ENCODE measurements around the gene PIK3R6. TPM values are rescaled to one million over a fixed set of nuclear protein-coding genes. Genes with fewer than 3 reads are reported as not detected.

Gene PIK3R6
- polyA plus RNA-seq, 1 of the 3 experiments (the other 2 are of a cell fraction), result 0.03 TPM

GRCh38 chr17:8912084-8912981 lies 44.9 kb upstream of the PIK3R6 start:
- Histone ChIP-seq H3K79me2 (ENCODE audit: insufficient read depth) (no peaks in the 10 kb centered on the region), H3K4me2 (no peak overlapping the region), H3K4me1 (ENCODE audit: control insufficient read depth in 1 of 2, insufficient read depth in 2 of 2, low read depth in 1 of 2, low read length in 1 of 2) (no peaks in the 10 kb centered on the region), H3K27me3 (ENCODE audit: insufficient read depth) (peaks cover 71% of the 10 kb centered on the region), H3K27ac (ENCODE audit: low read depth in 2 of 2, low read length in 1 of 2) (no peak overlapping the region), H4K20me1 (ENCODE audit: insufficient read depth) (no peaks in the 10 kb centered on the region), H3K9me2 (no peaks in the 10 kb centered on the region), H2AFZ (ENCODE audit: low read depth) (no peak overlapping the region), H3K9ac (no peak overlapping the region), H3K4me3 (ENCODE audit: low read depth in 2 of 2, low read length in 1 of 2) (no peak overlapping the region), H3K9me3 (no peaks in the 10 kb centered on the region), H3F3A (replicated peaks; ENCODE audit: insufficient read depth) (no peaks in the 10 kb centered on the region), H3K36me3 (replicated peaks in 1 of 2; ENCODE audit: control insufficient read depth in 1 of 2, insufficient read depth in 2 of 2, low read length in 1 of 2) (no peaks in the 10 kb centered on the region)
- DNase-seq, result no peak
- POLR2A ChIA-PET, result no interaction called here
- WGBS (ENCODE audit: low lambda C conversion rate), result 10% methylated on average over 15 of the region's 18 CpGs
- no peak for TF ChIP-seq ZBTB33 (IDR thresholded peaks at IDR 0.05; ENCODE audit: borderline replicate concordance, low read depth)
- no peak for TF ChIP-seq RCOR1 (IDR thresholded peaks at IDR 0.05; ENCODE audit: low read length)
- TF ChIP-seq MAX (IDR thresholded peaks at IDR 0.05; ENCODE audit: low read depth), result no peak
- no peak for TF ChIP-seq YY1 (IDR thresholded peaks at IDR 0.05; ENCODE audit: low read depth)
- TF ChIP-seq GABPA (IDR thresholded peaks at IDR 0.05; ENCODE audit: low read depth), result no peak
- CTCF ChIA-PET, result interaction anchor here (2.4 kb wide), 2 partner anchors 17 to 18 kb away, joined by 7 to 8 read pairs; no protein-coding TSS in a partner anchor

- POLR2A ChIA-PET, result no interaction called here
- Histone ChIP-seq H2AFZ (ENCODE audit: low read depth) (no peak overlapping the region), H3K9me2 (no peaks in the 10 kb centered on the region), H3K4me1 (ENCODE audit: control insufficient read depth in 1 of 2, insufficient read depth in 2 of 2, low read depth in 1 of 2, low read length in 1 of 2) (no peaks in the 10 kb centered on the region), H3F3A (replicated peaks; ENCODE audit: insufficient read depth) (no peaks in the 10 kb centered on the region), H3K9me3 (no peaks in the 10 kb centered on the region), H3K4me3 (ENCODE audit: low read depth in 2 of 2, low read length in 1 of 2) (no peak overlapping the region), H3K79me2 (ENCODE audit: insufficient read depth) (no peaks in the 10 kb centered on the region), H3K27me3 (ENCODE audit: insufficient read depth) (peaks cover 81% of the 10 kb centered on the region), H3K4me2 (no peak overlapping the region), H3K27ac (ENCODE audit: low read depth in 2 of 2, low read length in 1 of 2) (no peak overlapping the region), H3K36me3 (replicated peaks in 1 of 2; ENCODE audit: control insufficient read depth in 1 of 2, insufficient read depth in 2 of 2, low read length in 1 of 2) (no peaks in the 10 kb centered on the region), H3K9ac (no peak overlapping the region), H4K20me1 (ENCODE audit: insufficient read depth) (no peaks in the 10 kb centered on the region)
- 12% methylated on average over 6 of the region's 18 CpGs for WGBS (ENCODE audit: low lambda C conversion rate)
- DNase-seq, result no peak
- CTCF ChIA-PET, result interaction anchor here (2.4 kb wide), 1 partner anchor 17 kb away, joined by 7 read pairs; no protein-coding TSS in a partner anchor
- TF ChIP-seq SMC3 (IDR thresholded peaks at IDR 0.05; ENCODE audit: low read depth, low read length) (no peak), FOSL2 (IDR thresholded peaks at IDR 0.05; ENCODE audit: borderline replicate concordance, low read depth) (no peak), REST (IDR thresholded peaks at IDR 0.05; ENCODE audit: low read depth, low read length) (no peak), GABPA (IDR thresholded peaks at IDR 0.05; ENCODE audit: low read depth) (no peak), CTCF (IDR thresholded peaks at IDR 0.05) (no peak), ZBTB33 (IDR thresholded peaks at IDR 0.05; ENCODE audit: borderline replicate concordance, low read depth) (no peak), NRF1 (IDR thresholded peaks at IDR 0.05; ENCODE audit: low read depth, low read length) (no peak), RAD21 (IDR thresholded peaks at IDR 0.05; ENCODE audit: low read length) (no peak), FOXM1 (IDR thresholded peaks at IDR 0.05; ENCODE audit: low read depth) (no peak), POLR2AphosphoS5 (IDR thresholded peaks at IDR 0.05; ENCODE audit: low read depth, low read length) (no peak)
These were observed 43.6 kb upstream of the PIK3R6 start for GRCh38 chr17:8910969-8911604.
